Ecto neural progenitor cell (in vitro differentiated cells): ENCODE data around the gene ZNF442.
"Not testable (repeated sequence)": the region's sequence is repeated elsewhere in the genome, so short reads cannot be mapped to it uniquely, and the experiment has no call there.

ENCODE experiments used
- DNase-seq: peaks from one replicate; pipeline ENCODE4 v3.0.0-alpha.2; 2018; ENCODE audit warnings: low spot score

The ZNF442 gene

GRCh38 chr19:12330340-12330739 lies 35.1 kb downstream of the ZNF442 start:
- no peak for DNase-seq

GRCh38 chr19:12325690-12326089 lies 39.8 kb downstream of the ZNF442 start:
- no peak for DNase-seq

- no peak for DNase-seq
Observed at GRCh38 chr19:12318782-12319413, 46.6 kb downstream of the ZNF442 start.

- no peak for DNase-seq
Observed at GRCh38 chr19:12314553-12314952, 50.9 kb downstream of the ZNF442 start.

- not testable (repeated sequence) for DNase-seq
Observed at GRCh38 chr19:12308891-12309290, 56.6 kb downstream of the ZNF442 start.
